ENCODE measurements around the gene TMEM203. TPM values are rescaled to one million over a fixed set of nuclear protein-coding genes. Genes with fewer than 3 reads are reported as not detected.

Gene TMEM203
- total and polyA plus RNA-seq, 10 of the 15 experiments (the other 5 are each of a cell fraction or from before 2014, with no cell fraction given): 7.2 to 68.1 (median 33.8) TPM

GRCh38 chr9:137223078-137223970 is 17.9 kb upstream of the TMEM203 start (continued):
- peak; percentile 83 for TF ChIP-seq PBX3 (IDR thresholded peaks at IDR 0.05; ENCODE audit: insufficient replicate concordance, low read depth, low read length)
- TF ChIP-seq SMARCA5 (IDR thresholded peaks at IDR 0.05): 0 out of 2 replicates have a peak, but pooled peaks have one; percentile 33
- TF ChIP-seq, protein P1, sequence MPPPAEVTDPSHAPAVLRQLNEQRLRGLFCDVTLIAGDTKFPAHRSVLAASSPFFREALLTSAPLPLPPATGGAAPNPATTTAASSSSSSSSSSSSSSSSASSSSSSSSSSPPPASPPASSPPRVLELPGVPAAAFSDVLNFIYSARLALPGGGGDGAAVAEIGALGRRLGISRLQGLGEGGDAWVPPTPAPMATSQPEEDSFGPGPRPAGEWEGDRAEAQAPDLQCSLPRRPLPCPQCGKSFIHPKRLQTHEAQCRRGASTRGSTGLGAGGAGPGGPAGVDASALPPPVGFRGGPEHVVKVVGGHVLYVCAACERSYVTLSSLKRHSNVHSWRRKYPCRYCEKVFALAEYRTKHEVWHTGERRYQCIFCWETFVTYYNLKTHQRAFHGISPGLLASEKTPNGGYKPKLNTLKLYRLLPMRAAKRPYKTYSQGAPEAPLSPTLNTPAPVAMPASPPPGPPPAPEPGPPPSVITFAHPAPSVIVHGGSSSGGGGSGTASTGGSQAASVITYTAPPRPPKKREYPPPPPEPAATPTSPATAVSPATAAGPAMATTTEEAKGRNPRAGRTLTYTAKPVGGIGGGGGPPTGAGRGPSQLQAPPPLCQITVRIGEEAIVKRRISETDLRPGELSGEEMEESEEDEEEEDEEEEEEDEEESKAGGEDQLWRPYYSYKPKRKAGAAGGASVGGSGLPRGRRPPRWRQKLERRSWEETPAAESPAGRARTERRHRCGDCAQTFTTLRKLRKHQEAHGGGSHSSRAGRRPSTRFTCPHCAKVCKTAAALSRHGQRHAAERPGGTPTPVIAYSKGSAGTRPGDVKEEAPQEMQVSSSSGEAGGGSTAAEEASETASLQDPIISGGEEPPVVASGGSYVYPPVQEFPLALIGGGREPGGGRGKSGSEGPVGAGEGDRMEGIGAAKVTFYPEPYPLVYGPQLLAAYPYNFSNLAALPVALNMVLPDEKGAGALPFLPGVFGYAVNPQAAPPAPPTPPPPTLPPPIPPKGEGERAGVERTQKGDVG (CRISPR knock-in tag; IDR thresholded peaks at IDR 0.05): no peak
- TF ChIP-seq, protein P2, sequence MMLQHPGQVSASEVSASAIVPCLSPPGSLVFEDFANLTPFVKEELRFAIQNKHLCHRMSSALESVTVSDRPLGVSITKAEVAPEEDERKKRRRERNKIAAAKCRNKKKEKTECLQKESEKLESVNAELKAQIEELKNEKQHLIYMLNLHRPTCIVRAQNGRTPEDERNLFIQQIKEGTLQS (IDR thresholded peaks at IDR 0.05; ENCODE audit: borderline replicate concordance, extremely low read depth, low read depth, low read length): no peak
- peak; percentile 95 for TF ChIP-seq GABPA (IDR thresholded peaks at IDR 0.05; ENCODE audit: low read depth)
- TF ChIP-seq RUNX3 (IDR thresholded peaks at IDR 0.05; ENCODE audit: low read length): peak; percentile 81
- TF ChIP-seq CBX5 (IDR thresholded peaks at IDR 0.05; ENCODE audit: low read depth): no peak
- TF ChIP-seq TAF1 (IDR thresholded peaks at IDR 0.05; ENCODE audit: borderline replicate concordance, low read depth, low read length): peak; percentile 71; the same call in 1 of the 2 replicates
- no peak for TF ChIP-seq IRF4 (IDR thresholded peaks at IDR 0.05; ENCODE audit: low read depth, low read length)
- TF ChIP-seq TCF7 (IDR thresholded peaks at IDR 0.05; ENCODE audit: borderline replicate concordance): no peak
- no peak for TF ChIP-seq RAD21 (IDR thresholded peaks at IDR 0.05; ENCODE audit: insufficient read depth, low read depth, low read length)
- peak; percentile 59 for TF ChIP-seq RB1 (IDR thresholded peaks at IDR 0.05; ENCODE audit: borderline replicate concordance)
- TF ChIP-seq, protein P3, sequence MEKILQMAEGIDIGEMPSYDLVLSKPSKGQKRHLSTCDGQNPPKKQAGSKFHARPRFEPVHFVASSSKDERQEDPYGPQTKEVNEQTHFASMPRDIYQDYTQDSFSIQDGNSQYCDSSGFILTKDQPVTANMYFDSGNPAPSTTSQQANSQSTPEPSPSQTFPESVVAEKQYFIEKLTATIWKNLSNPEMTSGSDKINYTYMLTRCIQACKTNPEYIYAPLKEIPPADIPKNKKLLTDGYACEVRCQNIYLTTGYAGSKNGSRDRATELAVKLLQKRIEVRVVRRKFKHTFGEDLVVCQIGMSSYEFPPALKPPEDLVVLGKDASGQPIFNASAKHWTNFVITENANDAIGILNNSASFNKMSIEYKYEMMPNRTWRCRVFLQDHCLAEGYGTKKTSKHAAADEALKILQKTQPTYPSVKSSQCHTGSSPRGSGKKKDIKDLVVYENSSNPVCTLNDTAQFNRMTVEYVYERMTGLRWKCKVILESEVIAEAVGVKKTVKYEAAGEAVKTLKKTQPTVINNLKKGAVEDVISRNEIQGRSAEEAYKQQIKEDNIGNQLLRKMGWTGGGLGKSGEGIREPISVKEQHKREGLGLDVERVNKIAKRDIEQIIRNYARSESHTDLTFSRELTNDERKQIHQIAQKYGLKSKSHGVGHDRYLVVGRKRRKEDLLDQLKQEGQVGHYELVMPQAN (conservative IDR thresholded peaks at IDR 0.05): peak; percentile 74
- TF ChIP-seq IRF3 (IDR thresholded peaks at IDR 0.05): no peak
- peak; percentile 47 for TF ChIP-seq SIN3A (IDR thresholded peaks at IDR 0.05; ENCODE audit: low read depth, low read length)
- TF ChIP-seq MYC (IDR thresholded peaks at IDR 0.05; ENCODE audit: insufficient read depth, insufficient read length, insufficient replicate concordance, low read length, severe bottlenecking): no peak
- TF ChIP-seq CREB1 (IDR thresholded peaks at IDR 0.05; ENCODE audit: low read depth): peak; percentile 65
- TF ChIP-seq FOXM1 (IDR thresholded peaks at IDR 0.05; ENCODE audit: low read depth, low read length): no peak
- no peak for TF ChIP-seq CEBPB (IDR thresholded peaks at IDR 0.05; ENCODE audit: borderline replicate concordance in 1 of 2, low read depth in 2 of 2, low read length in 2 of 2)
- TF ChIP-seq, protein P4, sequence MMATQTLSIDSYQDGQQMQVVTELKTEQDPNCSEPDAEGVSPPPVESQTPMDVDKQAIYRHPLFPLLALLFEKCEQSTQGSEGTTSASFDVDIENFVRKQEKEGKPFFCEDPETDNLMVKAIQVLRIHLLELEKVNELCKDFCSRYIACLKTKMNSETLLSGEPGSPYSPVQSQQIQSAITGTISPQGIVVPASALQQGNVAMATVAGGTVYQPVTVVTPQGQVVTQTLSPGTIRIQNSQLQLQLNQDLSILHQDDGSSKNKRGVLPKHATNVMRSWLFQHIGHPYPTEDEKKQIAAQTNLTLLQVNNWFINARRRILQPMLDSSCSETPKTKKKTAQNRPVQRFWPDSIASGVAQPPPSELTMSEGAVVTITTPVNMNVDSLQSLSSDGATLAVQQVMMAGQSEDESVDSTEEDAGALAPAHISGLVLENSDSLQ (IDR thresholded peaks at IDR 0.05): peak; percentile 94

Data from GM12878 (cell line).